Panc1 (cell line): ENCODE results near the gene PTPRA.

Source experiments
- CTCF ChIP-seq: fragments of 450-650 bp; IDR thresholded peaks from 2 replicates; pipeline ENCODE4 v1.5.1; 2017; ENCODE audit warnings: mild to moderate bottlenecking
- REST ChIP-seq, 2 experiments: IDR thresholded peaks; 2 replicates each; pipeline ENCODE4 v1.6.1; 2011 to 2012; ENCODE audit warnings: low read depth in 2 of 2, control low read depth in 1 of 2, low read length in 1 of 2, mild to moderate bottlenecking in 1 of 2, moderate library complexity in 1 of 2; ENCODE audit not compliant: insufficient read depth in 1 of 2

- no peak for TF ChIP-seq CTCF
- TF ChIP-seq REST (IDR thresholded peaks at IDR 0.05; ENCODE audit: insufficient read depth in 1 of 2, low read depth in 2 of 2, low read length in 1 of 2): no peak
Observed at GRCh38 chr20:2920473-2920872, 47.2 kb downstream of the PTPRA start.
